ENCODE results near the gene COL21A1.

The COL21A1 gene

GRCh38 chr6:56009636-56010035 is 237.7 kb downstream of the COL21A1 start:
- no peak for DNase-seq (ENCODE audit: low read depth in 2 of 2)
